ENCODE results near the gene FRMD4A.
"Not testable (repeated sequence)": the region's sequence is repeated elsewhere in the genome, so short reads cannot be mapped to it uniquely, and the experiment has no call there.

Gene FRMD4A

GRCh38 chr10:14225379-14225778 is 105.3 kb downstream of the FRMD4A start:
- CTCF ChIA-PET, result interaction anchor here (1.4 kb wide), 1 partner anchor 26 kb away, joined by 4 read pairs; no protein-coding TSS in a partner anchor

GRCh38 chr10:14220026-14220425 is 110.7 kb downstream of the FRMD4A start:
- TF ChIP-seq CTCF (IDR thresholded peaks at IDR 0.05; ENCODE audit: control extremely low read depth, extremely low read depth, low read depth, missing control alignments), result no peak
- no peak for DNase-seq (ENCODE audit: extremely low spot score)
- POLR2A ChIA-PET, result no interaction called here
- CTCF ChIA-PET, result no interaction called here

More at GRCh38 chr10:14225379-14225778, 105.3 kb downstream of the FRMD4A start:
- no peak for DNase-seq (ENCODE audit: extremely low spot score)
- POLR2A ChIA-PET, result no interaction called here
- TF ChIP-seq CTCF (IDR thresholded peaks at IDR 0.05; ENCODE audit: control extremely low read depth, extremely low read depth, low read depth, missing control alignments), result no peak

GRCh38 chr10:14219411-14219810 is 111.3 kb downstream of the FRMD4A start:
- DNase-seq (ENCODE audit: extremely low spot score), result no peak
- CTCF ChIA-PET, result no interaction called here
- POLR2A ChIA-PET, result no interaction called here
- TF ChIP-seq CTCF (IDR thresholded peaks at IDR 0.05; ENCODE audit: control extremely low read depth, extremely low read depth, low read depth, missing control alignments), result no peak

- TF ChIP-seq CTCF (IDR thresholded peaks at IDR 0.05; ENCODE audit: control extremely low read depth, extremely low read depth, low read depth, missing control alignments), result no peak
- no peak for DNase-seq (ENCODE audit: extremely low spot score)
- ChIA-PET POLR2A (no interaction called here), CTCF (no interaction called here)
Measured at GRCh38 chr10:14215641-14216040, 115.1 kb downstream of the FRMD4A start.

GRCh38 chr10:14213703-14214102 is 117.0 kb downstream of the FRMD4A start:
- CTCF ChIA-PET, result interaction anchor here (3.7 kb wide), 1 partner anchor 18 kb away, joined by 21 read pairs; no protein-coding TSS in a partner anchor
- DNase-seq (ENCODE audit: extremely low spot score); POLR2A ChIA-PET: not testable (repeated sequence)

GRCh38 chr10:14211610-14212009 is 119.1 kb downstream of the FRMD4A start:
- no peak for TF ChIP-seq CTCF (IDR thresholded peaks at IDR 0.05; ENCODE audit: control extremely low read depth, extremely low read depth, low read depth, missing control alignments)
- no peak for DNase-seq (ENCODE audit: extremely low spot score)
- CTCF ChIA-PET, result interaction anchor here (0.6 to 3.7 kb wide), 6 partner anchors 11 to 40 kb away, joined by 3 to 21 read pairs (median 4); no protein-coding TSS in a partner anchor
- POLR2A ChIA-PET, result no interaction called here

GRCh38 chr10:14208231-14208630 is 122.5 kb downstream of the FRMD4A start:
- CTCF ChIA-PET, result interaction anchor here (1.3 to 5.5 kb wide), 2 partner anchors 9 to 12 kb away, joined by 3 to 29 read pairs; no protein-coding TSS in a partner anchor
- no peak for DNase-seq (ENCODE audit: extremely low spot score)
- no peak for TF ChIP-seq CTCF (IDR thresholded peaks at IDR 0.05; ENCODE audit: control extremely low read depth, extremely low read depth, low read depth, missing control alignments)
- POLR2A ChIA-PET, result no interaction called here
